Keratinocyte (primary cell): ENCODE measurements around the gene AGPAT3. TPM values are rescaled to one million over a fixed set of nuclear protein-coding genes. Genes with fewer than 3 reads are reported as not detected.

Source experiments
- DNase-seq: peaks from one replicate; pipeline ENCODE4 v3.0.0-alpha.2; 2011; ENCODE audit warnings: low read depth, missing footprints, low spot score
- FAIRE-seq: peaks from 2 replicates; lab custom pipeline; 2011; peaks lifted over from hg19 to GRCh38; lab: Jason Lieb, UNC
- H2AFZ ChIP-seq: 2 replicates; pipeline ENCODE4 v1.6.0; 2012; ENCODE audit warnings: low read length, control low read depth, inconsistent platforms; ENCODE audit not compliant: control insufficient read depth
- H3K27ac ChIP-seq: 2 replicates; pipeline ENCODE4 v1.5.1; 2011; ENCODE audit warnings: low read length; ENCODE audit not compliant: control insufficient read depth, insufficient read depth
- H3K27me3 ChIP-seq: 3 replicates; pipeline ENCODE4 v1.6.0; 2011; ENCODE audit warnings: low read length; ENCODE audit not compliant: control insufficient read depth, insufficient read depth; ENCODE audit errors: extremely low read depth
- H3K36me3 ChIP-seq, 2 experiments: 2 replicates in 1 of 2; 3 replicates in 1 of 2; pipeline ENCODE4 v1.5.1; 2011; ENCODE audit warnings: low read length in 2 of 2, mild to moderate bottlenecking in 1 of 2; ENCODE audit not compliant: control insufficient read depth in 2 of 2, insufficient read depth in 2 of 2; ENCODE audit errors: extremely low read depth in 1 of 2
- H3K4me1 ChIP-seq: 3 replicates; pipeline ENCODE4 v1.5.1; 2011; ENCODE audit warnings: low read length; ENCODE audit not compliant: control insufficient read depth, insufficient read depth; ENCODE audit errors: extremely low read depth
- H3K4me2 ChIP-seq: 3 replicates; pipeline ENCODE4 v1.6.0; 2011; ENCODE audit warnings: low read depth, low read length; ENCODE audit not compliant: control insufficient read depth, insufficient read depth; ENCODE audit errors: extremely low read depth
- H3K4me3 ChIP-seq, 3 experiments: fragments of 200-600 bp in 1 of 3; sonication (generic) in 1 of 3; 2 replicates in 2 of 3; 3 replicates in 1 of 3; pipeline ENCODE4 v1.5.1; 2011 to 2016; ENCODE audit warnings: low read length in 3 of 3, mild to moderate bottlenecking in 3 of 3, control low read depth in 2 of 3, inconsistent platforms in 1 of 3, low read depth in 1 of 3, mixed read lengths in 1 of 3, mixed run types in 1 of 3, moderate library complexity in 1 of 3; ENCODE audit not compliant: control insufficient read depth in 2 of 3, insufficient read depth in 2 of 3; ENCODE audit errors: extremely low read depth in 1 of 3
- H3K79me2 ChIP-seq: 2 replicates; pipeline ENCODE4 v1.6.0; 2012; ENCODE audit warnings: low read length; ENCODE audit not compliant: control insufficient read depth, insufficient read depth
- H3K9ac ChIP-seq: 3 replicates; pipeline ENCODE4 v1.6.0; 2011; ENCODE audit warnings: low read length; ENCODE audit not compliant: control insufficient read depth, insufficient read depth; ENCODE audit errors: extremely low read depth
- H3K9me1 ChIP-seq: 3 replicates; pipeline ENCODE4 v1.6.0; 2011; ENCODE audit warnings: low read length; ENCODE audit not compliant: control insufficient read depth, insufficient read depth; ENCODE audit errors: extremely low read depth
- H3K9me3 ChIP-seq: 2 replicates; pipeline ENCODE4 v1.5.1; 2012; ENCODE audit warnings: low read depth, low read length; ENCODE audit not compliant: control insufficient read depth
- H4K20me1 ChIP-seq: 3 replicates; pipeline ENCODE4 v1.6.0; 2011; ENCODE audit warnings: low read length; ENCODE audit not compliant: control insufficient read depth, insufficient read depth; ENCODE audit errors: extremely low read depth
- CTCF ChIP-seq, 3 experiments: IDR thresholded peaks in 1 of 3; conservative IDR thresholded peaks in 1 of 3; optimal IDR thresholded peaks in 1 of 3; 2 replicates in 2 of 3; 3 replicates in 1 of 3; pipeline versions ENCODE3 to v1.5.1; 2011; ENCODE audit warnings: low read length in 3 of 3, mild to moderate bottlenecking in 3 of 3, moderate library complexity in 2 of 3, control low read depth in 1 of 3, inconsistent platforms in 1 of 3; ENCODE audit not compliant: insufficient read depth in 2 of 3; ENCODE audit errors: extremely low read depth in 1 of 3
- EZH2 ChIP-seq: IDR thresholded peaks from one replicate; pipeline ENCODE4 v1.6.1; 2012; ENCODE audit warnings: inconsistent platforms, mild to moderate bottlenecking, low read length, moderate library complexity
- dilution Hi-C: fragments of 300-500 bp; cut with MboI; formaldehyde crosslinking; loops from one replicate; pipeline ENCODE4 v1.7.0; 2020; ENCODE audit warnings: low sequenced_read_pairs; ENCODE audit not compliant: extremely low pct_ligation_motif_present
- polyA plus RNA-seq, 5 experiments: library from polyadenylated mRNA; depleted of rRNA in 3 of 5; stranded (reverse) in 3 of 5; stranded (forward) in 1 of 5; unstranded in 1 of 5; fragments of >200 nt; gene quantifications; 1 replicate in 1 of 5; 2 replicates in 3 of 5; 3 replicates in 1 of 5; pipeline versions ENCODE4 v1.2.1 to v1.2.3, GENCODE V29; 2011 to 2012; ENCODE audit warnings: missing spikeins in 2 of 5, low read depth in 1 of 5, low replicate concordance in 1 of 5

AGPAT3 gene
- polyA plus RNA-seq, 1 donor (not counting 4 experiments of a cell fraction or from before 2014, with no cell fraction given) = 21.7 TPM

DNA sequence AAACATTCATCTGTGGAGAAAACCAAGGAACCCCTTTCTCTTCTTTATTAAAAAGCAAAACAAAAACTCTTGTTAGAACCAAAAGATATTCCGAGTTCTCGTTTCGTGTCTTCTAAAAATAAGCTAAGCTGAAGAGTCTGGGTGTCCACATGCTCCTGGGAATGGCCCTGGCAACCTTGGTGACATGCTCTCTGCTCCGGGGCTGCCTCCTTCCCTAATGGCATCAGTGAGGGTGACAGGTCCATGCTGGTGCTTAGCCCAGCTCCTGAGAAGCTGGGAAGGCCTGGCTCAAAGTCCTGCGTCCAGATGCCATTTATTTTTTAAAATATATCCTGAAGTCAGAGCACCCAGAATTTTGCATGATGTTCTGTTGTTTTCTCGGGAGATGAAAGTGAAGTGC is 122.5 kb downstream of the AGPAT3 start:
- Histone ChIP-seq H4K20me1 (no peaks in the 10 kb centered on the region), H3K9ac (no peak overlapping the region), H2AFZ (no peak overlapping the region), H3K4me3 (no peak overlapping the region), H3K9me1 (no peaks in the 10 kb centered on the region), H3K4me1 (no peaks in the 10 kb centered on the region), H3K9me3 (no peaks in the 10 kb centered on the region), H3K27me3 (peaks cover 9% of the 10 kb centered on the region), H3K4me2 (no peak overlapping the region), H3K79me2 (no peaks in the 10 kb centered on the region), H3K36me3 (peaks cover 0 to 2% of the 10 kb centered on the region in 2 experiments), H3K27ac (no peak overlapping the region)
- dilution Hi-C loops = no loop called here
- no peak for FAIRE-seq
- no peak for DNase-seq
- TF ChIP-seq EZH2 = no peak

DNA sequence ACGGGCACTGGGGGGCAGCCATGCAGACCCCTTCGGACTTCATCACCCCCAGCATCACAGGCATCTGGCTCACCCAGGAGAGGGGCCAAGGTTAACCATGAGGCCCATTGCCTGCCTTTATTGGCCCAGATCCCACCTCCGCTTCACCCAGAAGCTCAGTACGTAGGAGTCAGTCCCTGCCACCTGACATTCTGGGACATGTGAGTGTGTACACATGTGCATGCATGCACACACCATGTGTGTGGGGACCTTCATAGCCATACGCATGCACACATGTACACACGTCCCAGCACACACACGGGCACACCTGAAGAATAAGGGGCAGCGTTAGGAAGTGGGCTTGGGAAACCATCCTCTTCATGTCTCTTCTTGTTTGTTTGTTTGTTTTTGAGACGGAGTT is 123.0 kb downstream of the AGPAT3 start:
- Histone ChIP-seq H3K4me3 (no peak overlapping the region), H3K27ac (no peak overlapping the region), H4K20me1 (no peaks in the 10 kb centered on the region), H3K4me1 (no peaks in the 10 kb centered on the region), H3K9ac (no peak overlapping the region), H3K4me2 (no peak overlapping the region), H3K27me3 (peaks cover 9% of the 10 kb centered on the region), H2AFZ (no peak overlapping the region), H3K9me1 (no peaks in the 10 kb centered on the region), H3K9me3 (no peaks in the 10 kb centered on the region), H3K79me2 (no peaks in the 10 kb centered on the region), H3K36me3 (no peaks in the 10 kb centered on the region)
- dilution Hi-C loops = no loop called here
- TF ChIP-seq CTCF (optimal IDR thresholded peaks at IDR 0.05 in 1 of 3, IDR thresholded peaks at IDR 0.05 in 1 of 3, conservative IDR thresholded peaks at IDR 0.05 in 1 of 3; ENCODE audit: extremely low read depth in 1 of 3, insufficient read depth in 2 of 3, low read length in 3 of 3) = no peak
- TF ChIP-seq EZH2 = no peak
- no peak for FAIRE-seq
- DNase-seq = no peak
